GM19455 (cell line): ENCODE data around the gene GREB1.
A peak's percentile ranks its signal among the peaks of the same experiment; 100 is the strongest.

Experiments used
- ATAC-seq: cut with Tn5 transposase; IDR thresholded peaks from one replicate; pipeline ENCODE4 v1.9.1; 2021; ENCODE audit not compliant: unreplicated experiment

The GREB1 gene, protein sequence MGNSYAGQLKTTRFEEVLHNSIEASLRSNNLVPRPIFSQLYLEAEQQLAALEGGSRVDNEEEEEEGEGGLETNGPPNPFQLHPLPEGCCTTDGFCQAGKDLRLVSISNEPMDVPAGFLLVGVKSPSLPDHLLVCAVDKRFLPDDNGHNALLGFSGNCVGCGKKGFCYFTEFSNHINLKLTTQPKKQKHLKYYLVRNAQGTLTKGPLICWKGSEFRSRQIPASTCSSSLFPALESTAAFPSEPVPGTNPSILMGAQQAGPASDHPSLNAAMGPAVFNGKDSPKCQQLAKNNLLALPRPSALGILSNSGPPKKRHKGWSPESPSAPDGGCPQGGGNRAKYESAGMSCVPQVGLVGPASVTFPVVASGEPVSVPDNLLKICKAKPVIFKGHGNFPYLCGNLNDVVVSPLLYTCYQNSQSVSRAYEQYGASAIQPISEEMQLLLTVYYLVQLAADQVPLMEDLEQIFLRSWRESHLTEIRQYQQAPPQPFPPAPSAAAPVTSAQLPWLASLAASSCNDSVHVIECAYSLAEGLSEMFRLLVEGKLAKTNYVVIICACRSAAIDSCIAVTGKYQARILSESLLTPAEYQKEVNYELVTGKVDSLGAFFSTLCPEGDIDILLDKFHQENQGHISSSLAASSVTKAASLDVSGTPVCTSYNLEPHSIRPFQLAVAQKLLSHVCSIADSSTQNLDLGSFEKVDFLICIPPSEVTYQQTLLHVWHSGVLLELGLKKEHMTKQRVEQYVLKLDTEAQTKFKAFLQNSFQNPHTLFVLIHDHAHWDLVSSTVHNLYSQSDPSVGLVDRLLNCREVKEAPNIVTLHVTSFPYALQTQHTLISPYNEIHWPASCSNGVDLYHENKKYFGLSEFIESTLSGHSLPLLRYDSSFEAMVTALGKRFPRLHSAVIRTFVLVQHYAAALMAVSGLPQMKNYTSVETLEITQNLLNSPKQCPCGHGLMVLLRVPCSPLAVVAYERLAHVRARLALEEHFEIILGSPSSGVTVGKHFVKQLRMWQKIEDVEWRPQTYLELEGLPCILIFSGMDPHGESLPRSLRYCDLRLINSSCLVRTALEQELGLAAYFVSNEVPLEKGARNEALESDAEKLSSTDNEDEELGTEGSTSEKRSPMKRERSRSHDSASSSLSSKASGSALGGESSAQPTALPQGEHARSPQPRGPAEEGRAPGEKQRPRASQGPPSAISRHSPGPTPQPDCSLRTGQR (N-terminal part only)

GRCh38 chr2:11533278-11534070 lies at the start of gene GREB1:
GREB1 (plus strand) TSS chr2:11534045; CDS start chr2:11556615, 22,570 bp downstream.
- ATAC-seq = no peak

GRCh38 chr2:11488809-11489208 lies 45.0 kb upstream of the GREB1 start:
- no peak for ATAC-seq

GRCh38 chr2:11490194-11490593 lies 43.7 kb upstream of the GREB1 start:
- ATAC-seq = no peak

DNA sequence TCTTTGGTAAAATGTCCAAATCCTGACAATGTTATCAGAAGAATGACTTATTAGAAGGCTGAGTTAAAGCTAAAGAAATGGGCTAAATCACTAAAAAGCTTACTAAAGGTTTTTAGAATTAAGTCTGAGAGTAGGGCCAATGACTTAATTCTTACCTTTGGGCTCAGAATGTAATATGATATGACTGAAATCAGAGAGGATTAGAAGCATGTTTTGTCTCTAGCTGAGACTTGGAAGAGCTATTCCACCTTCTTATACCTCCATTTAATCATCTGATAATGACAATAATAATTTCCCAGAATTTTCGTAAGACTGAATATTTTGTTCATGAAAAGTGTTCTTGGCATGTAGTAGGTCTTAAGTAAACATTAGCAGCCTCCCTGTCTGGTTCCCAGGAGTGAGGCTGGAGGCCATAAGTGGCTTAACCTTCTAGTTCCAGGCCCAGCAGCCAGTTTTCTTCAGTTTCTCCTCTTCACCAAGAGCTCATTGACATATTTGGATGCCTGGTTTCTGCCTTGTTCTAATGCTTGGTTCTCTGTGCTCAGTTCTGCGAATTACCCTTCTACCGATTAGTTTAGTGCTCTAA lies 42.4 kb upstream of the GREB1 start:
- ATAC-seq = no peak

GRCh38 chr2:11492244-11492643 lies 41.6 kb upstream of the GREB1 start:
- ATAC-seq = no peak

- ATAC-seq = no peak
Observed at GRCh38 chr2:11492720-11493119, 41.1 kb upstream of the GREB1 start.

DNA sequence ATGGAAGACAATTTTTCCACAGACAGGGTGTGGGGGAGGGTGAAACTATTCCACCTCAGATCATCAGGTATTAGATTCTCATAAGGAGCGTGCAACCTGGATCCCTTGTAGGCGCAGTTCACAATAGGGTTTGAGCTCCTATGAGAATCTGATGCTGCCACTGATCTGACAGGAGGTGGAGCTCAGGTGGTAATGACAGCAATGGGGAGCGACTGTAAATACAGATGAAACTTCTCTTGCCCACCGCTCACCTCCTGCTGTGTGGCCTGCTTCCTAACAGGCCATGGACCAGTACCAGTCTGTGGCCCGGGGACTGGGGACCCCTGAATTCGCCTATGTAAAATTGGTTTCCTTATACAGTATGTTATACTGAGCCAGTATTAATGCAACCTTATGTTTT lies 40.6 kb upstream of the GREB1 start:
- ATAC-seq = no peak

- no peak for ATAC-seq
Observed at GRCh38 chr2:11494310-11494709, 39.5 kb upstream of the GREB1 start.

- ATAC-seq = no peak
Observed at GRCh38 chr2:11495844-11496681, 37.8 kb upstream of the GREB1 start.

DNA sequence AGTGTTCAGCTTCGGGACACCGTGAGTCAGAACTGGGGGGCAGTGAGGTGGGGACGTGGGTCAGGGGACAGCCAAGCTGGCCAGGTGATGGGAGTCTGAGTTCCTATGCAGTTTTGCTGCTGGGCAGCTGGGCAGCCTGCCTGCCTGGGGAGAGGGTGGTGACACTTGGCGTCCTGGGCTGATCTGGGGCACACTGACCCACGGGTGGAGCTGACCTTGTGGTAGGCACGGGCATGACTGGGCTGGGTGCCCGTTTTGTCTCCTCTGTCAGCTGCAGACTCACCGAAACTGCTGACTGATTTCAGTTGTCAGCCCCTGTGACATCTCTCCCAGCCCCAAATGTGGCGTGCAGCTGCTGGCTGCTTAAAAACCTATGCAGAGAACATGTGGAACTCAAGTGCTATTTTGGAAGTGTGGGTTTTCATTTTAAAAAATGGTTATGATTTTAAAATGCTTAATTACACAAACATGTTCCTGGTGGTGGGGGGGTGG lies 35.3 kb upstream of the GREB1 start:
- ATAC-seq = peak; percentile 97

DNA sequence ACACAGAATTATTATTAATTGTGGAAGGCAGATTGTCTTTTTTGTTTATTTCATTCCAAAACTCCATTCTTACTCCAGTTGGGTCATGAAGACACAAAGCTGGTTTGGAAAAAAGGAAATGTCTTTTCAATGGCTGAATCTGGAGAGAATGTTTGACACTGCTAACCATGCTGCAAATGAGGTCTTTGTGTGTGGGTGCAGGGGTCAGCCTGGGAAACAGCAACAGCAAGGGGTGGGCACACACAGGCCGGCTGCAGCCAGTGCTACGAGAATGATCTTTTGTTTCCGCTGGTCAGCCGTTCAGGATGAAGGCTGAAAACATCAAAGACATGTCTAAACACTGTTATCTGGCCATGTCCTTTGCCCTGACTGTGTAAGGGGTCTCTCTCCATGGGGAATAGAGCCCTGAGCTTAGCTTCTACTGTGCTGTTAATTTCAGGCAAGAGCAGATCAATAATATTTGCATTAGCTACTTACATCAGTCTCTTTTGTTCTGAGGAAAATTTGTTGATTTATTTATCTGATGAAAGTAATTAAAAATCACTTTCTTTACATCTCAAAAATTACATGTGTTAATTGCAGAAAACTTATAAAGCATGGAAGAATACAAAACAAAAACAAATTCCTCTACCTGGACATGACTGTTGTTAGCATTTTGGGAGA lies 34.6 kb upstream of the GREB1 start:
- ATAC-seq = no peak

DNA sequence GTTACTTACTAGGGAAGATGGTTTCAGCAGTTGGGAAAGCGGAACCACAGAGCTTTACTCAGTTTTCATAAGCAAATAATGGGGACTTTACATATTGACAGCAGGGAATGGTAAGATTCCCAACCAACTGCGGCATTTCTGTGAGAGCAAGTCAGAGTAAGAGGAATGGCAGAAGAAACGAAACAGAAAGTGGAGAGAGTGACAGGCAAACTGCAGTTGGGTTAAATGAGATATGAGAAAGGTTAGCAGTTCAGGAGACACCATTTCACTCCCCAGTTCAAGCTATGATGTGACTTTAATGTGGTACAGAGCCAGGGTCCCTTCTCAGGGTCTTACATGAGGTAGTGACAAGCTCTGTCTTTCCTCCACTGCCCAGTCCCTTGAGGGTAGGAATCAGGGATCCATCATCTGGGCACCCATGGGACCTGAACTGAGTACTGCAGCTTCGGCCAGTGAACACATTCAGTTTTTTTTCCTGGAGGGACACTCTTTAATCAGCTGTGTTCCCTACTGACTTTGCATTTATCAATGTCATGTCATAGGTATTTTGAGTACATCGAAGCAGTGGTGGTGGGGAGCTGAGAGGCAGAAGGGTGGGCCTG lies 33.0 kb upstream of the GREB1 start:
- ATAC-seq = no peak

GRCh38 chr2:11502740-11503292 lies 31.0 kb upstream of the GREB1 start:
- no peak for ATAC-seq

DNA sequence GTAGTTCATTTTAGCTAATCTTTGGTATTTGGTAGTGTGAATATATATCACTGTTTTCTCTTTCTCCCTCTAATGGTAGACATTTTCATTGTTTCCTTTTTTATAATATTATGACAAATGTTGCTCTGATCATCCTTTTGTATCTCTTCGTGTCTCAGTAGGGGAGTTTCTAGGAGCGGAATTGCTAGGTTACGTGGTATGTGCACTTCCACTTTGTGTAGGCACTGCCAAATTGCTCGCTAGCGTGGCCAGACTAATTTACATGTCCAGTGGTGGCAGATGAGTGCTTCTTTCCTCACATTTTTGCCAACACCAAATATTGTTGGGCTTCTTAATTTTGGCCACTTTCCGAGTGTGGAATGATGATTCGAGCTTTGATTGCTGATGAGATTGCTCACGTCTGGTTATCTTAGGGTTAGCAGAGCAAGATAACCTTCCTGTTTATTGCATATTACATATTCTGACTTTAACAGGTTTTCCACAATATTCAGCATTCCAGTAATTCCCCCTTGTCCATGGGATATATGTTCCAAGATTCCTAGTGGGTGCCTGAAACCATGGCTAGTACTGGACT lies 30.4 kb upstream of the GREB1 start:
- ATAC-seq = no peak

- peak; percentile 68 for ATAC-seq
Observed at GRCh38 chr2:11505652-11506610, 27.9 kb upstream of the GREB1 start.

- ATAC-seq = no peak
Observed at GRCh38 chr2:11506611-11506969, 27.3 kb upstream of the GREB1 start.
